Smooth muscle cell (in vitro differentiated cells): ENCODE measurements around the gene PDE5A. TPM values are rescaled to one million over a fixed set of nuclear protein-coding genes. Genes with fewer than 3 reads are reported as not detected.

Experiments
- DNase-seq: peaks from one replicate; lab custom pipeline; 2025; ENCODE audit not compliant: unreplicated experiment; lab: John Stamatoyannopoulos, UW
- H2AFZ ChIP-seq: fragments of 200-600 bp; sonication (generic); 2 replicates; pipeline ENCODE4 v1.6.0; 2016; ENCODE audit warnings: antibody characterized with exemption, low read depth, mild to moderate bottlenecking
- H3F3A ChIP-seq: fragments of 200-600 bp; sonication (generic); 2 replicates; pipeline ENCODE4 v1.6.0; 2017; ENCODE audit warnings: antibody characterized with exemption, low read depth
- H3K27ac ChIP-seq: fragments of 200-600 bp; sonication (generic); 2 replicates; pipeline ENCODE4 v1.5.1; 2016; ENCODE audit warnings: low read depth, mild to moderate bottlenecking
- H3K27me3 ChIP-seq: fragments of 200-600 bp; sonication (generic); 2 replicates; pipeline ENCODE4 v1.6.1; 2016; ENCODE audit warnings: low read depth, mild to moderate bottlenecking
- H3K36me3 ChIP-seq: fragments of 200-600 bp; sonication (generic); 2 replicates; pipeline ENCODE4 v1.5.1; 2016; ENCODE audit warnings: low read depth
- H3K4me1 ChIP-seq: fragments of 200-600 bp; sonication (generic); 2 replicates; pipeline ENCODE4 v1.5.1; 2016; ENCODE audit warnings: low read depth
- H3K4me2 ChIP-seq: fragments of 200-600 bp; sonication (generic); 2 replicates; pipeline ENCODE4 v1.6.0; 2016; ENCODE audit warnings: mild to moderate bottlenecking
- H3K4me3 ChIP-seq: fragments of 200-600 bp; sonication (generic); 2 replicates; pipeline ENCODE4 v1.5.1; 2016; ENCODE audit warnings: mild to moderate bottlenecking
- H3K79me2 ChIP-seq: fragments of 200-600 bp; sonication (generic); 2 replicates; pipeline ENCODE4 v1.6.0; 2016; ENCODE audit warnings: low read depth, mild to moderate bottlenecking
- H3K9ac ChIP-seq: fragments of 200-600 bp; sonication (generic); 2 replicates; pipeline ENCODE4 v1.6.0; 2016; ENCODE audit warnings: low read depth
- H3K9me3 ChIP-seq: fragments of 200-600 bp; sonication (generic); replicated peaks from 2 replicates; pipeline ENCODE4 v1.5.1; 2016; ENCODE audit warnings: low read depth
- H4K20me1 ChIP-seq: fragments of 200-600 bp; sonication (generic); 2 replicates; pipeline ENCODE4 v1.6.0; 2016; ENCODE audit warnings: low read depth
- WGBS: methylation state at CpG from one replicate; pipeline ENCODE4 v1.1.7; 2016; ENCODE audit warnings: low lambda C conversion rate; 5-methylcytosine and 5-hydroxymethylcytosine counted together
- polyA plus RNA-seq: library from polyadenylated mRNA; unstranded; fragments of >200 nt; fragmentation: Nextera tagmentation; extraction: Ambion mirVana; gene quantifications from 2 replicates; pipeline ENCODE4 v1.2.1, GENCODE V29; 2016
- total RNA-seq: library from RNA; depleted of rRNA; stranded (reverse); fragments of >200 nt; gene quantifications from 2 replicates; pipeline ENCODE4 v1.2.3, GENCODE V29; 2014
- TF ChIP-seq, protein P1 (sequence below): fragments of 200-600 bp; sonication (generic); IDR thresholded peaks from 2 replicates; pipeline ENCODE4 v1.5.1; 2017; ENCODE audit warnings: borderline replicate concordance, mild to moderate bottlenecking, antibody characterized with exemption; ENCODE audit not compliant: insufficient read depth, poor library complexity, severe bottlenecking

Gene PDE5A
- total and polyA plus RNA-seq, 2 experiments from 2014 or later, result 4.1 to 18.3 TPM

DNA sequence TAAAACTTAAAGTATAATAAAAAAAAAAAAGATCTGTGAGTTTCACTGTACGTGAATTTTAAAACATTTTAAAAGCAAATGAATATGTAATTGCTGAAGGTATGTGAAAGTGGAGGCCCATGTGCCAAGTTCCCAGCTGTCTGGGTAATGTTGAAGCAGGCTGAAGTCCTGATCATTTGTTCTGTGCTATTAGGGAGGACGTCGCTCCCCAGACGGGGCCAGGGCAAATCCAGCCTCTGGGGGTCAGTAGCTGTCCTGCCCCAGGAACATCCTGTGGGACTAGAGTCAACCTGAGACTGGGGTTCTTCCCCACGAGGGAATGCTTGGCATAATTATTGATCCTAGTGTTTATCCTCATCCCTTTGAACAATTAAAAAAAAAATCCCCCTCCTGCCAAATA is 48.8 kb downstream of the PDE5A start:
- no peak overlapping the region for H3K27ac ChIP-seq
- no peaks in the 10 kb centered on the region for H3K27me3 ChIP-seq
- no peak overlapping the region for H3K4me2 ChIP-seq
- no peak overlapping the region for H2AFZ ChIP-seq
- no peaks in the 10 kb centered on the region for H3K9me3 ChIP-seq
- no peaks in the 10 kb centered on the region for H3F3A ChIP-seq
- no peaks in the 10 kb centered on the region for H3K79me2 ChIP-seq
- H3K36me3 ChIP-seq, result no peaks in the 10 kb centered on the region
- no peaks in the 10 kb centered on the region for H3K4me1 ChIP-seq
- TF ChIP-seq, protein P1, sequence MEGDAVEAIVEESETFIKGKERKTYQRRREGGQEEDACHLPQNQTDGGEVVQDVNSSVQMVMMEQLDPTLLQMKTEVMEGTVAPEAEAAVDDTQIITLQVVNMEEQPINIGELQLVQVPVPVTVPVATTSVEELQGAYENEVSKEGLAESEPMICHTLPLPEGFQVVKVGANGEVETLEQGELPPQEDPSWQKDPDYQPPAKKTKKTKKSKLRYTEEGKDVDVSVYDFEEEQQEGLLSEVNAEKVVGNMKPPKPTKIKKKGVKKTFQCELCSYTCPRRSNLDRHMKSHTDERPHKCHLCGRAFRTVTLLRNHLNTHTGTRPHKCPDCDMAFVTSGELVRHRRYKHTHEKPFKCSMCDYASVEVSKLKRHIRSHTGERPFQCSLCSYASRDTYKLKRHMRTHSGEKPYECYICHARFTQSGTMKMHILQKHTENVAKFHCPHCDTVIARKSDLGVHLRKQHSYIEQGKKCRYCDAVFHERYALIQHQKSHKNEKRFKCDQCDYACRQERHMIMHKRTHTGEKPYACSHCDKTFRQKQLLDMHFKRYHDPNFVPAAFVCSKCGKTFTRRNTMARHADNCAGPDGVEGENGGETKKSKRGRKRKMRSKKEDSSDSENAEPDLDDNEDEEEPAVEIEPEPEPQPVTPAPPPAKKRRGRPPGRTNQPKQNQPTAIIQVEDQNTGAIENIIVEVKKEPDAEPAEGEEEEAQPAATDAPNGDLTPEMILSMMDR, result no peak
- H3K4me3 ChIP-seq, result no peak overlapping the region
- no peak for DNase-seq
- WGBS, result 84% methylated on average over 5 of the region's 5 CpGs
- H3K9ac ChIP-seq, result no peak overlapping the region
- no peaks in the 10 kb centered on the region for H4K20me1 ChIP-seq

DNA sequence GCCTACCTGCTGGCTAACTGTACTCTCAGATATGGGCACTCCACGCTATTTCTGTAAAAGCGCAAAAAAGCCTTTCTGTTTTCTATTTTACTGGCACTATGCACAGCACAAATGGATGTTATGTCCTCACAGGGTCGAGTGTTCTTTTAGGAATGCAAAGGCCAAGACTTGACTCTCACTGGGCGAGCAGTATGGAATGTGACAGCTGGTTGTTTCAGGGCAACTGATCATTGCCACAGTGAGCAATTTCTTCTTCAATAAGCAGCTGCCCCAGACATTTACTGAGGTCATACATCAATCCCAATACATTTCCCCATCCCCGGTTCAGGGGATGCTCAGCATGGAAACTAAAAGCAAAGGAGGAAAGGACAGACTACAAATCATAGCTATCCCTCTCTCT is 58.2 kb downstream of the PDE5A start:
- H4K20me1 ChIP-seq, result no peaks in the 10 kb centered on the region
- no peak overlapping the region for H3K27ac ChIP-seq
- H2AFZ ChIP-seq, result no peak overlapping the region
- peaks cover 2% of the 10 kb centered on the region for H3K9me3 ChIP-seq
- no peak overlapping the region for H3K9ac ChIP-seq
- H3K4me3 ChIP-seq, result no peak overlapping the region
- TF ChIP-seq, protein P1, result no peak
- no peaks in the 10 kb centered on the region for H3K79me2 ChIP-seq
- peaks cover 2% of the 10 kb centered on the region for H3K36me3 ChIP-seq
- no peaks in the 10 kb centered on the region for H3F3A ChIP-seq
- H3K4me1 ChIP-seq, result no peaks in the 10 kb centered on the region
- WGBS, result 86% methylated on average over 5 of the region's 5 CpGs
- no peak for DNase-seq
- no peak overlapping the region for H3K4me2 ChIP-seq
- H3K27me3 ChIP-seq, result no peaks in the 10 kb centered on the region

DNA sequence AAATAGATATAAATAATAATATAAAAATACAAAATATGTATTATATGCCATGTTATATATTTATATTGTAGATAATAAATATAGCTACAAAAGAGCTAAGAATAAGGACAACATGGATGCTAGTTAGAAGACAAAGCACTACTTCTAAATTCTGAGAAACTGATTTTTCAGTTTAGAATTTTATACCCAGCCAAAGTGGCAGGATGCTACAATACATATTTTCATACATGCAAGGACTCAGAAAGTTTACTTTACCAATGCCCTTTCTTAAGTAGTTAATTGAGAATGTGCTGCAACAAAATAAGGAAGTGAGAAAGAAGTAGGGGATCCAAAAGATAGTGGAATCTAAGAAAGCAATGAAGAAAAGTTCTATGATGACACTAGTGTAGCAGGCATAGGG is 64.5 kb downstream of the PDE5A start:
- H3K9me3 ChIP-seq, result peaks cover 17% of the 10 kb centered on the region
- TF ChIP-seq, protein P1, result no peak
- no peak overlapping the region for H3K27ac ChIP-seq
- H2AFZ ChIP-seq, result no peak overlapping the region
- no peak overlapping the region for H3K4me2 ChIP-seq
- H3K36me3 ChIP-seq, result peaks cover 26% of the 10 kb centered on the region
- H3K4me3 ChIP-seq, result no peak overlapping the region
- H3K9ac ChIP-seq, result no peak overlapping the region
- DNase-seq, result no peak
- H3F3A ChIP-seq, result no peaks in the 10 kb centered on the region
- H3K27me3 ChIP-seq, result no peaks in the 10 kb centered on the region
- H3K79me2 ChIP-seq, result no peaks in the 10 kb centered on the region
- no peaks in the 10 kb centered on the region for H3K4me1 ChIP-seq
- no peaks in the 10 kb centered on the region for H4K20me1 ChIP-seq

DNA sequence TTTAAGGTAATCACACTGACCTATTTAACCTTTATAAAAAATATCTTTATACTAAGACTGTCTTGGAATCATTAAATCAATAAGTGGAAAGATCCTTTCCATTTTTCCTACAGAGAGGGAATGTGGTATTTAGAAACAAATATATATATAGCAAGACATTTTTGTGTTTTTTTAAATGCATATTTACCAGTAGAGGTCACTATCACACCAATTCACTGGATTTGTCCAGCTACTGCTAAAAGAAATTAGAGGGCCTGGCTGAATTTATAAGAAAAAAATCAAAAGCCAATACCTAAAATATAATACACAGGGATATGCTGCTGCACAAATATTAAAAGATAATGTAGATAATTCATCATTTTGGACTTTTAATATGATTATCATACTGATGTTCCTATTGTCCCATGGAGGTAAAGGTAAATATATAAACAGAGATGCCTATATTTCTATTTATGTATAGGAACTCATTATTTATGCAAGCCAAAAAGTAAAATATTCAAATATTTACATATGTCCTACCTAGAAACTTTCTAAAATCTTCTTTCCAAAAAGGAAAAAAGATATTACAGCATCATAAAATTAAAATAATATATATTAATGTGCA is 69.5 kb downstream of the PDE5A start:
- Histone ChIP-seq H3K79me2 (no peaks in the 10 kb centered on the region), H3K27me3 (no peaks in the 10 kb centered on the region)
- no peak for DNase-seq

More for the DNA sequence above, 69.5 kb downstream of the PDE5A start:
- TF ChIP-seq, protein P1, result peak; percentile 58
- H3K36me3 ChIP-seq, result peaks cover 13% of the 10 kb centered on the region
- no peaks in the 10 kb centered on the region for H3K4me1 ChIP-seq
- H3K9me3 ChIP-seq, result peaks cover 2% of the 10 kb centered on the region
- no peak overlapping the region for H3K4me3 ChIP-seq
- H3K4me2 ChIP-seq, result no peak overlapping the region
- no peaks in the 10 kb centered on the region for H3F3A ChIP-seq
- no peak overlapping the region for H3K27ac ChIP-seq
- no peaks in the 10 kb centered on the region for H4K20me1 ChIP-seq
- H3K9ac ChIP-seq, result no peak overlapping the region
- H2AFZ ChIP-seq, result no peak overlapping the region
